GM23338 (cell line): ENCODE data around the gene HPCA. TPM values are rescaled to one million over a fixed set of nuclear protein-coding genes. Genes with fewer than 3 reads are reported as not detected.

Source experiments
- ATAC-seq: fragments of 200-7000 bp; cut with Tn5 transposase; 3 replicates; pipeline ENCODE4 v1.9.1; 2020
- DNase-seq: peaks from one replicate; pipeline ENCODE4 v3.0.0-alpha.2; 2015; ENCODE audit warnings: low spot score
- H2AFZ ChIP-seq: fragments of 200-600 bp; sonication (generic); 2 replicates; pipeline ENCODE4 v1.8.0; 2016; ENCODE audit warnings: antibody characterized with exemption, mild to moderate bottlenecking, moderate library complexity
- H3F3A ChIP-seq: fragments of 200-600 bp; sonication (generic); replicated peaks from 2 replicates; pipeline ENCODE4 v1.8.0; 2017; ENCODE audit warnings: antibody characterized with exemption, mixed run types, low read depth
- H3K27ac ChIP-seq: fragments of 200-600 bp; sonication (generic); 2 replicates; pipeline ENCODE4 v1.6.1; 2016; ENCODE audit warnings: low read depth
- H3K27me3 ChIP-seq: fragments of 200-600 bp; sonication (generic); 2 replicates; pipeline ENCODE4 v1.8.0; 2016; ENCODE audit warnings: mild to moderate bottlenecking, mixed run types, moderate library complexity; ENCODE audit not compliant: insufficient read depth
- H3K36me3 ChIP-seq: fragments of 200-600 bp; sonication (generic); 2 replicates; pipeline ENCODE4 v1.8.0; 2016; ENCODE audit warnings: mild to moderate bottlenecking; ENCODE audit not compliant: insufficient read depth
- H3K4me1 ChIP-seq: fragments of 200-600 bp; sonication (generic); 2 replicates; pipeline ENCODE4 v1.8.0; 2016; ENCODE audit warnings: mild to moderate bottlenecking, moderate library complexity; ENCODE audit not compliant: insufficient read depth
- H3K4me2 ChIP-seq: fragments of 200-600 bp; sonication (generic); 2 replicates; pipeline ENCODE4 v1.7.1; 2017; ENCODE audit warnings: mixed run types
- H3K4me3 ChIP-seq: fragments of 200-600 bp; sonication (generic); 2 replicates; pipeline ENCODE4 v1.6.1; 2016; ENCODE audit warnings: mixed run types
- H3K79me2 ChIP-seq: fragments of 200-600 bp; sonication (generic); replicated peaks from 2 replicates; pipeline ENCODE4 v1.8.0; 2017; ENCODE audit warnings: mild to moderate bottlenecking; ENCODE audit not compliant: insufficient read depth
- H3K9me2 ChIP-seq: fragments of 200-600 bp; sonication (generic); 2 replicates; pipeline ENCODE4 v1.8.0; 2017; ENCODE audit not compliant: insufficient read depth
- H4K20me1 ChIP-seq: fragments of 200-600 bp; sonication (generic); replicated peaks from 2 replicates; pipeline ENCODE4 v1.8.0; 2017; ENCODE audit warnings: mild to moderate bottlenecking; ENCODE audit not compliant: insufficient read depth
- H3K27ac Mint-ChIP-seq: 2 replicates; pipeline ENCODE4 v1.8.0; 2020; ENCODE audit warnings: inconsistent platforms, mild to moderate bottlenecking, moderate library complexity, mixed read lengths
- H3K27me3 Mint-ChIP-seq: 3 replicates; pipeline ENCODE4 v1.8.0; 2022; ENCODE audit warnings: low read depth, mild to moderate bottlenecking, moderate library complexity, mixed read lengths, inconsistent platforms; ENCODE audit not compliant: insufficient read depth, poor library complexity
- H3K36me3 Mint-ChIP-seq: 3 replicates; pipeline ENCODE4 v1.8.0; 2021; ENCODE audit warnings: low read depth, mild to moderate bottlenecking, inconsistent platforms, moderate library complexity, mixed read lengths
- H3K4me1 Mint-ChIP-seq: 3 replicates; pipeline ENCODE4 v1.8.0; 2020; ENCODE audit warnings: mild to moderate bottlenecking, inconsistent platforms, mixed read lengths
- H3K4me3 Mint-ChIP-seq: 3 replicates; pipeline ENCODE4 v1.8.0; 2021; ENCODE audit warnings: moderate library complexity, mild to moderate bottlenecking, inconsistent platforms, mixed read lengths
- H3K9me3 Mint-ChIP-seq: 3 replicates; pipeline ENCODE4 v1.8.0; 2020; ENCODE audit warnings: moderate library complexity, mild to moderate bottlenecking, inconsistent platforms, mixed read lengths
- ETS1 ChIP-seq: IDR thresholded peaks from 2 replicates; pipeline ENCODE4 v1.6.1; 2016; ENCODE audit warnings: antibody characterized with exemption
- EZH2 ChIP-seq: fragments of 200-600 bp; sonication (generic); IDR thresholded peaks from one replicate; pipeline ENCODE4 v1.8.0; 2017; ENCODE audit warnings: antibody characterized with exemption, mild to moderate bottlenecking, low read depth; ENCODE audit not compliant: unreplicated experiment
- EZH2phosphoT487 ChIP-seq: fragments of 200-600 bp; sonication (generic); IDR thresholded peaks from one replicate; pipeline ENCODE4 v1.8.1; 2018; ENCODE audit warnings: antibody characterized with exemption; ENCODE audit not compliant: unreplicated experiment
- JUNB ChIP-seq: IDR thresholded peaks from one replicate; pipeline ENCODE4 v1.6.1; 2016; ENCODE audit warnings: antibody characterized with exemption; ENCODE audit not compliant: unreplicated experiment
- REST ChIP-seq: IDR thresholded peaks from one replicate; pipeline ENCODE4 v1.6.1; 2018; ENCODE audit warnings: antibody characterized with exemption; ENCODE audit not compliant: unreplicated experiment
- ZNF331 ChIP-seq: fragments of 250-450 bp; sonication (Bioruptor Pico); IDR thresholded peaks from 2 replicates; pipeline ENCODE4 v1.5.0; 2020; ENCODE audit warnings: low read depth, mild to moderate bottlenecking, moderate library complexity
- ZNF462 ChIP-seq: fragments of 250-450 bp; sonication (Bioruptor Pico); IDR thresholded peaks from 2 replicates; pipeline ENCODE4 v1.5.0; 2020; ENCODE audit warnings: mild to moderate bottlenecking, moderate library complexity
- polyA plus RNA-seq: library from polyadenylated mRNA; unstranded; fragments of >200 nt; fragmentation: Nextera tagmentation; extraction: Ambion mirVana; gene quantifications from 2 replicates; pipeline ENCODE4 v1.2.1, GENCODE V29; 2016
- total RNA-seq: library from RNA; depleted of rRNA; stranded (reverse); fragments of >200 nt; shearing (Covaris generic); gene quantifications from 2 replicates; pipeline ENCODE4 v1.2.3, GENCODE V29; 2014
- TF ChIP-seq, protein P1 (sequence below), 2 experiments: fragments of 200-600 bp in 1 of 2; sonication (generic) in 1 of 2; conservative IDR thresholded peaks; 2 replicates each; pipeline versions ENCODE4 v1.5.1 to v1.6.1; 2016 to 2017; ENCODE audit warnings: antibody characterized with exemption in 2 of 2, low read depth in 2 of 2, mild to moderate bottlenecking in 2 of 2, moderate library complexity in 1 of 2

The HPCA gene
- total and polyA plus RNA-seq, 2 experiments from 2014 or later, result 0.35 to 0.82 TPM

DNA sequence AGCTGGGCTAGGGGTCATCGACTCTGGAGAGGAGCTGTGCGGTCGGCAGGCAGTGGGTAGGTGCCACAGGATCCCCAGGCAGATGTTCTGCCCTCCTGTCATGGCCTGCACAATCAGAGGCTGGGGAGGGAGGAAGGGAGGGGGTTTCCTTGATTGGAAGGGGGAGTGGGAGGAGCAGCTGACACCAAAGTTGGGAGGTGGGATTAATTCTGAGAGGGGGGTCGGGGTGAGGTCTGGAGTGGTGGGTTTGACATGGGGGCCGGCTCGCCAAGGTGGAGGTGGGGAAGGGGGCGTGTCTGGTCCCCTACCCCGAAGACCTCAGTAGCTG, 651 bp upstream of the HPCA start (continued):
- TF ChIP-seq REST (no peak), JUNB (no peak), EZH2phosphoT487 (no peak), ETS1 (no peak), ZNF331 (CRISPR knock-in tag) (no peak)
- TF ChIP-seq, protein P1, sequence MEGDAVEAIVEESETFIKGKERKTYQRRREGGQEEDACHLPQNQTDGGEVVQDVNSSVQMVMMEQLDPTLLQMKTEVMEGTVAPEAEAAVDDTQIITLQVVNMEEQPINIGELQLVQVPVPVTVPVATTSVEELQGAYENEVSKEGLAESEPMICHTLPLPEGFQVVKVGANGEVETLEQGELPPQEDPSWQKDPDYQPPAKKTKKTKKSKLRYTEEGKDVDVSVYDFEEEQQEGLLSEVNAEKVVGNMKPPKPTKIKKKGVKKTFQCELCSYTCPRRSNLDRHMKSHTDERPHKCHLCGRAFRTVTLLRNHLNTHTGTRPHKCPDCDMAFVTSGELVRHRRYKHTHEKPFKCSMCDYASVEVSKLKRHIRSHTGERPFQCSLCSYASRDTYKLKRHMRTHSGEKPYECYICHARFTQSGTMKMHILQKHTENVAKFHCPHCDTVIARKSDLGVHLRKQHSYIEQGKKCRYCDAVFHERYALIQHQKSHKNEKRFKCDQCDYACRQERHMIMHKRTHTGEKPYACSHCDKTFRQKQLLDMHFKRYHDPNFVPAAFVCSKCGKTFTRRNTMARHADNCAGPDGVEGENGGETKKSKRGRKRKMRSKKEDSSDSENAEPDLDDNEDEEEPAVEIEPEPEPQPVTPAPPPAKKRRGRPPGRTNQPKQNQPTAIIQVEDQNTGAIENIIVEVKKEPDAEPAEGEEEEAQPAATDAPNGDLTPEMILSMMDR (conservative IDR thresholded peaks at IDR 0.05; ENCODE audit: low read depth in 2 of 2), result no peak

- H3K9me2 ChIP-seq, result no peaks in the 10 kb centered on the region
- Mint-ChIP-seq H3K9me3 (peaks cover 1% of the 10 kb centered on the region; the same call in 1 of the 3 replicates), H3K27me3 (peaks cover 38% of the 10 kb centered on the region), H3K36me3 (peaks cover under 1% of the 10 kb centered on the region; the same call in 1 of the 3 replicates), H3K4me3 (no peak overlapping the region; the same call in 2 of the 3 replicates), H3K4me1 (peaks cover 17% of the 10 kb centered on the region), H3K27ac (no peak overlapping the region)
- H3K27me3 ChIP-seq, result peaks cover 57% of the 10 kb centered on the region
- no peak overlapping the region for H3K27ac ChIP-seq
- peaks cover 15% of the 10 kb centered on the region for H3K4me1 ChIP-seq
- H3K4me2 ChIP-seq, result peak overlapping the region; percentile 74; the same call in 1 of the 2 replicates
- ATAC-seq (peak; percentile 3; the same call in 1 of the 3 replicates), DNase-seq (no peak)
- no peak overlapping the region for H2AFZ ChIP-seq
- H3F3A ChIP-seq, result no peaks in the 10 kb centered on the region
- H3K4me3 ChIP-seq, result no peak overlapping the region; the same call in 1 of the 2 replicates
- H3K36me3 ChIP-seq, result no peaks in the 10 kb centered on the region
- peaks cover 6% of the 10 kb centered on the region for H4K20me1 ChIP-seq
- H3K79me2 ChIP-seq, result no peaks in the 10 kb centered on the region
- TF ChIP-seq ZNF462, result no peak
- no peak for TF ChIP-seq EZH2
These were observed 630 bp downstream of the HPCA start for GRCh38 chr1:32886828-32887414.
